GM21390 (cell line): Measurements from ENCODE around the gene C13orf46.
A peak's percentile ranks its signal among the peaks of the same experiment; 100 is the strongest.

Experiments used
- ATAC-seq: cut with Tn5 transposase; IDR thresholded peaks from one replicate; pipeline ENCODE4 v1.9.1; 2021; ENCODE audit not compliant: unreplicated experiment

C13orf46 gene

GRCh38 chr13:113958373-113958772, 15.5 kb downstream of the C13orf46 start:
- no peak for ATAC-seq

- ATAC-seq: no peak
Measured at GRCh38 chr13:113956571-113956970, 17.3 kb downstream of the C13orf46 start.

DNA sequence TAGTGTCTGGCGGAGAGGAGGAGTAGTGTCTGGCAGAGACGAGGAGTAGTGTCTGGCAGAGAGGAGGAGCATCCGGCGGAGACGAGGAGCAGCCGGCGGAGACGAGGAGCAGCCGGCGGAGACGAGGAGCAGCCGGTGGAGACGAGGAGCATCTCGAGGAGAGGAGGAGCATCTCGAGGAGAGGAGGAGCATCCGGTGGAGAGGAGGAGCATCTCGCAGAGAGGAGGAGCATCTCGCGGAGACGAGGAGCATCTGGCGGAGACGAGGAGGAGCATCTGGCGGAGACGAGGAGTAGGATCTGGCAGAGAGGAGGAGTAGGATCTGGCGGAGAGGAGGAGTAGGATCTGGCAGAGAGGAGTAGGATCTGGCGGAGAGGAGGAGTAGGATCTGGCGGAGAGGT, 18.2 kb downstream of the C13orf46 start:
- ATAC-seq: no peak

DNA sequence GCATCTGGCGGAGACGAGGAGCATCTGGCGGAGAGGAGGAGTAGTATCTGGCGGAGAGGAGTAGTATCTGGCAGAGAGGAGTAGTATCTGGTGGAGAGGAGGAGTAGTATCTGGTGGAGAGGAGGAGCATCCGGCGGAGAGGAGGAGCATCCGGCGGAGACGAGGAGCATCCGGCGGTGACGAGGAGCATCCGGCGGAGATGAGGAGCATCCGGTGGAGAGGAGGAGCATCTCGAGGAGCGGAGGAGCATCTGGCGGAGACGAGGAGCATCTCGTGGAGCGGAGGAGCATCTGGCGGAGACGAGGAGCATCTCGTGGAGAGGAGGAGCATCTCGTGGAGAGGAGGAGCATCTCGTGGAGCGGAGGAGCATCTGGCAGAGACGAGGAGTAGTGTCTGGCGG, 18.6 kb downstream of the C13orf46 start:
- ATAC-seq: no peak

DNA sequence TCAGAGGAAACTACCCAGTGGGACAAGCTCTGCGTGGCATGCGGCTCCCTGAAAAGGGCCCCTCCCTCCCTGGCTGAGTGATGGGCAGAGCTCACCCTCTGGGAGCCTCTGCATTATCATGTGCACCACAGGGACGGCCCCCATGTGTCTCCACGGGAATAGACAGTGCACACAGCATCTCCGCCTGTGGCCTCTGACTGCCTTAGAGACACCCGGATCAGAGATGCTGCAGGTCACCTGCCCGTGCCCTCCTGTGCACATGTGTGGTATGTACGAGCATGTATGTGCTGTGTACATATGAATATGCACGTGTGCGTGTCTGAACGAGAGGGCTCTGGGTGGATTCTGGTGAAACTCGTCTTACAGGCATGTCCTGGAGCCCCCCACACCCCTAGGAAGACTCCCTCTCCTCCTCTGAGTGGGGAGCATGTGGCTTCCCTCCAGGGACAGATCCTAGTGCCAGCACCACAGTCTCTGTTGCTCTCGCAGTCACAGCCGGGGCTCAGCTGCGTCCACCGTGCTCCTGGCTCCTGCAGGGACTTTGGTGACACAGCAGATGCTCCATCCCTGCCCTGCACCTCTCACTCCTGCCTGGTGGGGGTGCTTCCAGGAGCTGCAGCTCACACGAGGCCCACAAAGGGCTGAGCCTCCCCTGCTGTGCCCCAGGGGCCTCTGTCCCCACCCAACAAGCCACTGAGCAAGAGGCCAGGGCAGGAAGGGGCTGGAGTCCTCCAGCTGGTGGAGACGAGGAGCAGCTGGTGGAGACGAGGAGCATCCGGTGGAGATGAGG, 19.6 kb downstream of the C13orf46 start:
- no peak for ATAC-seq

DNA sequence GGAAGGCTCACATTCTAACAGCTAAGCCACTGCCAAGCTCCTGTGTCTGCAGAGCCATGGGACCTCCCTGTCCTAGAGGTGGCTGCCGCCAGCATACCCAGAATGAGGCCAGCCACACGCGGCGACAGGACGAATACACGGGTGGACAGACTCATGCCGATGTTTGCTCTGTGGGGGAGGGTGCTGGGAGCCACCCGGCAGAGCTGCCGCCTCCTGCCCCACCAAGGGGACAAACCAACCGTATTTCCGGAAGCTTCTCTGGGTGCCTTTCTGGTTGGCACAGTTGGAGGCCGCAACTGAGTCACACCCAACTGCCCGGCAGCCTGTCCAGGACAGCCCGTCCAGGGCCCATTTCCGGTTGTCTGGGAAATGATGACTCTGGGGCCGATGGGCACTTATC, 20.3 kb downstream of the C13orf46 start:
- no peak for ATAC-seq

DNA sequence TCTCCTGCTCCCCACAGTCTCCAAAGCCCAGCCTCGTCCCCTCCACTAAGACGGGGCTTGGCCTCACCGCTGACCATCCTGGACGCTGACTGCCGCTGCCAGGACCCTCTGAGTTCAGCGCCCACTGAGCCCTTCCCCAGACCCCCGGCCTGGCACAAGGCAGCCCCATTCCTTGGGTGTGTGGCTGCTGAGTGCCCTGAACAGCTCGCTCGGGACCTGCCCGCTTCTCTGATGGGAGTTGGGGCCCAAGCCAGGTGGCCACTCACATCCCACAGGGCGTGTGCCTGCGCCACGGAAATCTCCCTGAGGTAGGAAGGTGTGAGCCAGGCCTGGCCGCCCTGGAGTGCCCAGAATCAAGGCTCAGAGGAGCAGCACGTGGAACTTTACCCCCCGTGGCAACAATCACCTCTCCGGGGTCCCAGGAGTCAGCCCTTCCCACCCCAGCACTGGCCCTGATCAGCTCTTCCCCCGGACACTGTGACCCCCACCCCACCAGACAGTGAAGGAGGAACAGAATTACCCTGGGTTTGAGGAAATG, 20.8 kb downstream of the C13orf46 start:
- no peak for ATAC-seq

DNA sequence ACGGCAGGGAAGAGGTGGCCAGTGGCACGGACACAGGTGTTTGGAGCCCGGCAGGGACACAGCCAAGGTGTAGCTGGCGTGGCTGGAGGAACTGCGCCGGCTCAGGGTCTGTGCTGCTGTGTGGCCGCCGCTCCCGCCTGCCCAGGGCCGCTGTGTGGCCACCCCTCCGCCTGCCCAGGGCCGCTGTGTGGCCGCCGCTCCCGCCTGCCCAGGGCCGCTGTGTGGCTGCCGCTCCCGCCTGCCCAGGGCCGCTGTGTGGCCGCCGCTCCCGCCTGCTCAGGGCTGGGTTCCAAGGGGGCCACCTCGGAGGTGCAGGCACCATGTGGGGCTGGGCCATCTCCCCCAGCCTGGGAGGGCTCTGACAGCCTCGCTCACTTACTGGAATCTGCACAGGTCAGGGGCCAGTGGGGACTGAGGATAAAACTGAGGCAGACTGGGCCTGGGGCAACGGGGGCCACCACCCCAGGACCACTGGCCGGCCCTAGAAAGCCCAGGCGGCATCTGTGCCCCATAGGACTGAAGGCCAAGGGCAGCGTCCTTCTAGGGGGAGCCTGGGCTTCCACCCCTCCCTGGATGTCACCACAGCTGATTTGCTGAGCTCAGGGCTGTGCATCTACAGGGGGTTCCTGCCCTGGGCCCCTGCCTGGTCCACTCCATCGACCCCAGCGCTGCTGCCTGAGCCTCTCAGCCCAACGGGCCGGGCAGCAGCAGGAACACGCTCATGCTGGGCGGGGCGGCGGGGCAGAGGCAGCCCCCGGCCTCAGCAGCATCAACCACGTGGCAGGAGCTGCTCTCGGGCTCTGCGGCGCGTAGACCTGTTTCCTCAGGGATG, 21.5 kb downstream of the C13orf46 start:
- ATAC-seq: no peak

DNA sequence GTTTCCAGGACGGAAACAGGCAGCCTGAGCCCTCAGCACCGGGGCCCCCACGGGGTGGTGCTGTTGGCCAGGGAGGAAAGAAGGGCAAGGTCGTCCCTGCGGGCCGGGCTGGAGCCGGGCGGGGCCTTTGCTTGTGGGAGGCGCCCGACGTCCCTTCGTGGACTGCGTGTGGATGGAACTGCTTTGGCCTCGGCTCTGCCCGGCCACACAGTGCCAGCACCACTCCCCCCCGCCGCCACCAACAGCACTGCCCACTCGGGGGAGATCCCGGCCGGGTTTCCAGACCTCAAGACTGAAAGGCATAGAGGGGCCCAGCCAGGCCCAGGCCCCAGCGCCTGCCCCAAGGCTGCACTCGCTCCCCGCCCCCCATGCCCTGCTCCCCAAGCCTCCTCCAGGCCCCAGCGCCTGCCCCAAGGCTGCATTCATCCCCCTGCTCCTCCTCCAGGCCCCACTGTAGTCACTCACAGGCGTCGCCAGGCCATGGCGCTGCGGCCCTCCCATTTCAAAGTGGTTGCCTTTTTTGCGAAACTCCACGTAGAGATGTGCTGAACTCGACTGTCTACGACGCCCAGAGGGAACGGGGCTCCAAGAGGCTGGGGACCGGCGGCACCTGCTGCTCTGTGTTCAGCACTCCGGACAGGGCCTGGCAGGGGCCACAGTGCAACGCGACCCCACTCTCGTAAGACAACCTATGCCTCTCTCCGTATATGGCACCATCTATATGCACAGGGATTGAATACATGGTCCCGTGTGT, 22.5 kb downstream of the C13orf46 start:
- ATAC-seq: peak; percentile 83

GRCh38 chr13:113950451-113951245, 23.2 kb downstream of the C13orf46 start:
- peak; percentile 20 for ATAC-seq

- no peak for ATAC-seq
Measured at GRCh38 chr13:113949546-113949945, 24.3 kb downstream of the C13orf46 start.

GRCh38 chr13:113948034-113948742, 25.7 kb downstream of the C13orf46 start:
- ATAC-seq: no peak

DNA sequence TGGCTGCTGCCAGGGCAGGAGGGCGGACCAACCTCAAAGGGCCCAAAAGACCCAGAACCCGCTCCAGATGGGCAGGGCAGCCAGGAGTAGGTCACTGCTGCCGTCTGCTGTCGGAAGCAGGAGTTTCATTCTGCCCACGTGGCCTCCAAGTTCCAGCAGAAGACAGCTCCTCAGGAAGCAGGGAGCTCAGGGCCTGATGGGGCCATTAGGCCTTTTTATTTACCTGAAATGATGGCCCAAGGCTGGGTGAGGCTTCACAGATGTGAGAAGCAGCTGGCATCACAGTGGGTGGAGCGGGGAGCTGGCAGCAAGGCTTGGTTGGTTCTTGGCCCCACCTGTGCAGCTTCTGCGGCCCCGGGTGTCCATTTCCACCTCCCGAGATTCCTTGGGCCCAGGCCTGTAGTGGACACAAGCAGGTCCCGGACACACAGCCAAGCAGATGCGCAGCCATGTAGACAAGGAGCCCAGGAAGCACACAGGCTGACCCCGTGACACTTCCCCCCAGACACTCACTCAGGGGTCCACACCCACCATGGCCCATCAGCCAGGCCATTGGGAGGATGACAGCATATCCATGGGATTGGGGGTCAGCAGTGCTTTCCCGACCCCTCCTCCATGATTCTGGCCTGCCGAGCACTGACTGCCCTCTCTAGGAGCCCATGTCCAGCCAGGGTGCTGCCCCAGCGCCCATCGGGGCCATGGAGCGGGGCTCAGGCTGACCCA, 26.4 kb downstream of the C13orf46 start:
- ATAC-seq: no peak

DNA sequence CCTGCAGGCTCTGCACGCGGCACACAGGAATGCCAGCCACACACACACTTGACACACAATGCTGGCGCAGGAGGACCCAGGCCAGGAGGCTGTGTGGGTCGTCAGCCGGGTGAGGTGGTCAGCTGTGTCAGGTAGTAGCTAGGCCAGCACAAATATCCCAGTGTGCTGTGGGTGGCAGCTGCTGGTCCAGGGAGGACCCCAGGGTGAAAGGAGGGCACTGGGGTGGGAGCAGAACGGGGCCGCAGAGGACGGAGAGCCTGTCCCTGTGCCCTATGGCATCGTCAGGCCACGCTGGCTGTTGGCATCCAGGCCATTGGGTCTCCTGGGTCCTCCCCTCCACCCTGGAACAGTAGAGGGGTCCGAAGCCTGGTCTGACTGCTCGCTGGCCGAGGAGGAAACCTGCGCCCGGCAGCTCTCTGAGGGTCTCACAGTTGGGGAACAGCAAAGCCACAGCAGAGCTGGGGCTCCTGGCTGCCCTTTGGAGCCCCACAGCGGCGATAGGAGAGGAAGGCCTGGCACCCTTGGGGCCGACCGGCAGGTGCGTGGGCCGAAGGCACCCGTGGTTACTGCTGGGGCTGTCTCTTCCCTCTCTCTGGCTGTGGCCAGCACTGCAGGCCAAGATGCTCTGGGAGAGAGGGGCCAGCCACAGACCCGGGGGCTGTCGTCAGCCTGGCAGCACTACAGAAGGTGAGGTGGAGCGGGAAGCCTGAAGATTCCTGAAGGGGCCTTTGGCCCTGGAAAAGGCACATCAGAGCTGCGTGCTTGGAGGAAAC, 27.3 kb downstream of the C13orf46 start:
- ATAC-seq: no peak

DNA sequence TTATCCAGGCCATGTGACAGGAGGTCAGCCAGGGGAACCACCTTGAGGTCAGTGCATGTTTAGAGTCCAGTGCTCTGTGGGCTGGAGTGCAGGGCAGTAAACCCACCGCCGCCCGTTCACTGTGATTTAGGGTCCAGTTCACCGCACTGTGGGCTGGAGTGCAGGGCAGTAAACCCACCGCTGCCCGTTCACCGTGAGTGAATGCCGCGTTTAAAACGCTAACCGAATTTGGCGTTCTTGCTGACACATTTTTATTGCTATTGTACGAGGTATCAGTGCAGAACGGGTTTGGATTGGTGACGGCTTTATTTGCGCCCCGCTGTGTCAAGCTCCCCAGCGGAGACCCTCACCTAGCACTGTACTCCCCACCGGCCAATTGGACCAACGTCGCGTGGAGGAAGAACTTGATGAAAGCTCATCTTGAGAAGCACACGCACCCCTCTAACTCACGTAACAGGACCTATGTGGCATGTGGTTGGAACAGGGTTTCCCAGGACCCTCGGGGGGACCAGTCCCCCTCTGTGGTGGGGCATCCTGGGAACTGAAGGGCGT, 27.9 kb downstream of the C13orf46 start:
- no peak for ATAC-seq

GRCh38 chr13:113943821-113944565, 29.9 kb downstream of the C13orf46 start:
- ATAC-seq: no peak

GRCh38 chr13:113942591-113943103, 31.2 kb downstream of the C13orf46 start:
- ATAC-seq: no peak
